Measurements from ENCODE around the gene CDKN1A.
A peak's percentile ranks its signal among the peaks of the same experiment; 100 is the strongest.

The CDKN1A gene

GRCh38 chr6:36682328-36683144 is 4.0 kb downstream of the CDKN1A start:
- Histone ChIP-seq H3K4me1 (ENCODE audit: control insufficient read depth in 1 of 2, insufficient read depth in 2 of 2, low read length in 2 of 2) (peaks cover 25 to 28% of the 10 kb centered on the region in 2 donors), H3K27me3 (ENCODE audit: low read depth, low read length) (no peaks in the 10 kb centered on the region), H3K9me3 (ENCODE audit: control insufficient read depth in 1 of 2, low read length in 2 of 2) (no peaks in the 10 kb centered on the region), H3K27ac (ENCODE audit: low read length) (peak overlapping the region; percentile 66), H3K4me3 (ENCODE audit: low read depth in 1 of 2, low read length in 2 of 2) (peak overlapping the region; percentile 12 to 14), H3K36me3 (ENCODE audit: control insufficient read depth in 1 of 2, insufficient read depth in 2 of 2, low read length in 2 of 2) (peaks cover 48 to 49% of the 10 kb centered on the region in 2 donors)

- H3K27ac ChIP-seq (ENCODE audit: low read length), result peak overlapping the region; percentile 66
- peaks cover 18 to 28% of the 10 kb centered on the region in 2 donors for H3K4me1 ChIP-seq (ENCODE audit: control insufficient read depth in 1 of 2, insufficient read depth in 2 of 2, low read length in 2 of 2)
Observed at GRCh38 chr6:36683145-36683655, 4.7 kb downstream of the CDKN1A start.

DNA sequence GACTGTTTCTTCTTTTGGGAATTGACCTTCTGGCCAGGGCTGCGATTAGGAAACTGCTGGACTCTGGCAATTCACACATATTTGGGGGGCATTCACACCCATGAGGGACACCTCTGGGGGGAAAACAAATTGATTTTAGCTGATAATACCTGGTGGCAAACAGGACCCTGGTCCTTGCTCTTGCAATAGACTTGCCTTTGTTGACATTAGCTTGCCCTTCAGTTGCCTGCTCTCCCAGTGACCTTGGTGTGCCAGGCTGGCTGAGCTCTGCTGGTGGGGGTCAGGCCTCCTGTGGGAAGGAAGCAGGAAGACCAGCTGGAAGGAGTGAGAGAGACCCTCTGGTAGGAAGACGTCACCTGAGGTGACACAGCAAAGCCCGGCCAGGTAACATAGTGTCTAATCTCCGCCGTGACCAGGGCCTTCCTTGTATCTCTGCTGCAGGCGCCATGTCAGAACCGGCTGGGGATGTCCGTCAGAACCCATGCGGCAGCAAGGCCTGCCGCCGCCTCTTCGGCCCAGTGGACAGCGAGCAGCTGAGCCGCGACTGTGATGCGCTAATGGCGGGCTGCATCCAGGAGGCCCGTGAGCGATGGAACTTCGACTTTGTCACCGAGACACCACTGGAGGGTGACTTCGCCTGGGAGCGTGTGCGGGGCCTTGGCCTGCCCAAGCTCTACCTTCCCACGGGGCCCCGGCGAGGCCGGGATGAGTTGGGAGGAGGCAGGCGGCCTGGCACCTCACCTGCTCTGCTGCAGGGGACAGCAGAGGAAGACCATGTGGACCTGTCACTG is 5.3 kb downstream of the CDKN1A start:
- peaks cover 48 to 49% of the 10 kb centered on the region in 2 donors for H3K36me3 ChIP-seq (ENCODE audit: control insufficient read depth in 1 of 2, insufficient read depth in 2 of 2, low read length in 2 of 2)
- no peak overlapping the region for H3K4me3 ChIP-seq (ENCODE audit: low read depth in 1 of 2, low read length in 2 of 2)
- no peaks in the 10 kb centered on the region for H3K27me3 ChIP-seq (ENCODE audit: low read depth, low read length)
- H3K4me1 ChIP-seq (ENCODE audit: control insufficient read depth in 1 of 2, insufficient read depth in 2 of 2, low read length in 2 of 2), result peaks cover 17 to 28% of the 10 kb centered on the region in 2 donors
- peak overlapping the region; percentile 66 for H3K27ac ChIP-seq (ENCODE audit: low read length)
- no peaks in the 10 kb centered on the region for H3K9me3 ChIP-seq (ENCODE audit: control insufficient read depth in 1 of 2, low read length in 2 of 2)

More at GRCh38 chr6:36683145-36683655, 4.7 kb downstream of the CDKN1A start:
- no peaks in the 10 kb centered on the region for H3K27me3 ChIP-seq (ENCODE audit: low read depth, low read length)
- no peak overlapping the region for H3K4me3 ChIP-seq (ENCODE audit: low read depth in 1 of 2, low read length in 2 of 2)
- H3K36me3 ChIP-seq (ENCODE audit: control insufficient read depth in 1 of 2, insufficient read depth in 2 of 2, low read length in 2 of 2), result peaks cover 48 to 49% of the 10 kb centered on the region in 2 donors
- H3K9me3 ChIP-seq (ENCODE audit: control insufficient read depth in 1 of 2, low read length in 2 of 2), result no peaks in the 10 kb centered on the region

- no peaks in the 10 kb centered on the region for H3K27me3 ChIP-seq (ENCODE audit: low read depth, low read length)
- peaks cover 17 to 28% of the 10 kb centered on the region in 2 donors for H3K4me1 ChIP-seq (ENCODE audit: control insufficient read depth in 1 of 2, insufficient read depth in 2 of 2, low read length in 2 of 2)
- no peaks in the 10 kb centered on the region for H3K9me3 ChIP-seq (ENCODE audit: control insufficient read depth in 1 of 2, low read length in 2 of 2)
- H3K4me3 ChIP-seq (ENCODE audit: low read depth in 1 of 2, low read length in 2 of 2), result no peak overlapping the region
- H3K36me3 ChIP-seq (ENCODE audit: control insufficient read depth in 1 of 2, insufficient read depth in 2 of 2, low read length in 2 of 2), result peaks cover 47 to 49% of the 10 kb centered on the region in 2 donors
- H3K27ac ChIP-seq (ENCODE audit: low read length), result no peak overlapping the region
Observed at GRCh38 chr6:36684447-36684812, 5.9 kb downstream of the CDKN1A start.

DNA sequence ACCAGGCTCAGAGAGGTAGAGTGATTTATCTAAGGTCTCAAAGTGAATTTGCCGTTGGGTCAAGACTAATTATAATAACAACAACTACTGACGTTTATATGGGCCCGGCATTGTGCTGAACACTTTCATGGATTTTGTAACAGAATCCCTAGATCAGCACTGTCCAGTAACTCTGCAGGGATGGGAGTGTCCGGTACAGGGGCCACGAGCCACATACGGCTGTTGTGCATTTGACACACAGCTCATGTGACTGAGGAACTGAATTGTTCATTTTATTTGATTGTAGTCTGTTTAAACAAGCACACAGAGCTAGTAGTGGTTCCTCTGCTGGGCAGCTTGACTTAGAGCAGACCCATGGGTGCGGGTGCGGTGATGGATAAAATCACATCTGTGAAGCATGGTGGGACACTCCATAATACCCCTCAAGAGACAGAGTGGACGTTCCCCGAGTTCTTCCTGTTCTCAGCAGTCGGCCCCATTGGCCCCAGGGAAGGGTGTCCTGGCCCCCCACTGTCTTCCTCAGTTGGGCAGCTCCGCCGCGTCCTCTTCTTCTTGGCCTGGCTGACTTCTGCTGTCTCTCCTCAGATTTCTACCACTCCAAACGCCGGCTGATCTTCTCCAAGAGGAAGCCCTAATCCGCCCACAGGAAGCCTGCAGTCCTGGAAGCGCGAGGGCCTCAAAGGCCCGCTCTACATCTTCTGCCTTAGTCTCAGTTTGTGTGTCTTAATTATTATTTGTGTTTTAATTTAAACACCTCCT is 6.8 kb downstream of the CDKN1A start:
- H3K27me3 ChIP-seq (ENCODE audit: low read depth, low read length), result no peaks in the 10 kb centered on the region
- no peak overlapping the region for H3K27ac ChIP-seq (ENCODE audit: low read length)
- no peak overlapping the region for H3K4me3 ChIP-seq (ENCODE audit: low read depth in 1 of 2, low read length in 2 of 2)
- peaks cover 42 to 49% of the 10 kb centered on the region in 2 donors for H3K36me3 ChIP-seq (ENCODE audit: control insufficient read depth in 1 of 2, insufficient read depth in 2 of 2, low read length in 2 of 2)
- H3K9me3 ChIP-seq (ENCODE audit: control insufficient read depth in 1 of 2, low read length in 2 of 2), result no peaks in the 10 kb centered on the region
- H3K4me1 ChIP-seq (ENCODE audit: control insufficient read depth in 1 of 2, insufficient read depth in 2 of 2, low read length in 2 of 2), result peaks cover 17 to 28% of the 10 kb centered on the region in 2 donors

DNA sequence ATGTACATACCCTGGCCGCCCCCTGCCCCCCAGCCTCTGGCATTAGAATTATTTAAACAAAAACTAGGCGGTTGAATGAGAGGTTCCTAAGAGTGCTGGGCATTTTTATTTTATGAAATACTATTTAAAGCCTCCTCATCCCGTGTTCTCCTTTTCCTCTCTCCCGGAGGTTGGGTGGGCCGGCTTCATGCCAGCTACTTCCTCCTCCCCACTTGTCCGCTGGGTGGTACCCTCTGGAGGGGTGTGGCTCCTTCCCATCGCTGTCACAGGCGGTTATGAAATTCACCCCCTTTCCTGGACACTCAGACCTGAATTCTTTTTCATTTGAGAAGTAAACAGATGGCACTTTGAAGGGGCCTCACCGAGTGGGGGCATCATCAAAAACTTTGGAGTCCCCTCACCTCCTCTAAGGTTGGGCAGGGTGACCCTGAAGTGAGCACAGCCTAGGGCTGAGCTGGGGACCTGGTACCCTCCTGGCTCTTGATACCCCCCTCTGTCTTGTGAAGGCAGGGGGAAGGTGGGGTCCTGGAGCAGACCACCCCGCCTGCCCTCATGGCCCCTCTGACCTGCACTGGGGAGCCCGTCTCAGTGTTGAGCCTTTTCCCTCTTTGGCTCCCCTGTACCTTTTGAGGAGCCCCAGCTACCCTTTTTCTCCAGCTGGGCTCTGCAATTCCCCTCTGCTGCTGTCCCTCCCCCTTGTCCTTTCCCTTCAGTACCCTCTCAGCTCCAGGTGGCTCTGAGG is 7.6 kb downstream of the CDKN1A start:
- Histone ChIP-seq H3K9me3 (ENCODE audit: control insufficient read depth in 1 of 2, low read length in 2 of 2) (no peaks in the 10 kb centered on the region), H3K4me1 (ENCODE audit: control insufficient read depth in 1 of 2, insufficient read depth in 2 of 2, low read length in 2 of 2) (peaks cover 17 to 24% of the 10 kb centered on the region in 2 donors), H3K27me3 (ENCODE audit: low read depth, low read length) (no peaks in the 10 kb centered on the region), H3K4me3 (ENCODE audit: low read depth in 1 of 2, low read length in 2 of 2) (no peak overlapping the region), H3K36me3 (ENCODE audit: control insufficient read depth in 1 of 2, insufficient read depth in 2 of 2, low read length in 2 of 2) (peaks cover 42 to 49% of the 10 kb centered on the region in 2 donors), H3K27ac (ENCODE audit: low read length) (no peak overlapping the region)

GRCh38 chr6:36686668-36687513 is 8.4 kb downstream of the CDKN1A start:
- no peaks in the 10 kb centered on the region for H3K9me3 ChIP-seq (ENCODE audit: control insufficient read depth in 1 of 2, low read length in 2 of 2)
- peaks cover 16 to 22% of the 10 kb centered on the region in 2 donors for H3K4me1 ChIP-seq (ENCODE audit: control insufficient read depth in 1 of 2, insufficient read depth in 2 of 2, low read length in 2 of 2)
- no peak overlapping the region for H3K4me3 ChIP-seq (ENCODE audit: low read depth in 1 of 2, low read length in 2 of 2)
- H3K27ac ChIP-seq (ENCODE audit: low read length), result no peak overlapping the region
- no peaks in the 10 kb centered on the region for H3K27me3 ChIP-seq (ENCODE audit: low read depth, low read length)
- peaks cover 42 to 49% of the 10 kb centered on the region in 2 donors for H3K36me3 ChIP-seq (ENCODE audit: control insufficient read depth in 1 of 2, insufficient read depth in 2 of 2, low read length in 2 of 2)

DNA sequence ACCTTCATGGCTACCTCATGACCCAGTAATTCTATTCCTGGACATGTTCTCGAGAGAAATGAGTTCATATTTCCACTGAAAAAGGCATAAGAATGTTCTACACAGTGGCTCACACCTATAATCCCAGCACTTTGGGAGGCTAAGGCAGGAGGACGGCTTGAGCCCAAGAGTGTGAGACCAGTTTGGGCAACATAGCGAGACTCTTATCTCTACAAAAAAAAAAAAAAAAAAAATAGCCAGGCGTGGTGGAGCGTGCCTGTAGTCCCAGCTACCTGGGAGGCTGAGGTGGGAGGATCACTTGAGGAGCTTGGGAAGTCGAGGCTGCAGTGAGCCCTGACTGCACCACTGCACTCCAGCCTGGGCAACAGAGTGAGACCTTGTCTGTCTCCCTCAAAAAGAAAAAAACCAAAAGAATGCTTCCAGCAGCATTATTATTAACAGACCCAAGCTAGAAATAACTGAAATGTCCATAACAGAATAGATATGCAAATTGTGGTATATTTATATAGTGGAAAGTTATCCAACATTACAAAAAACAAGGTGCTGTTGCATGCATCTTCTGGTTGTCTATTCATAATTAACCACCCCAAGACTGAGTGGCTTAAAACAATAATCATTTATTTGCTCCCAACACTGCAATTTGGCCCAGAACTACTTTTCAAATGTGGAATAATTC is 9.7 kb downstream of the CDKN1A start:
- Histone ChIP-seq H3K36me3 (ENCODE audit: control insufficient read depth in 1 of 2, insufficient read depth in 2 of 2, low read length in 2 of 2) (peaks cover 38 to 40% of the 10 kb centered on the region in 2 donors), H3K27me3 (ENCODE audit: low read depth, low read length) (no peaks in the 10 kb centered on the region), H3K27ac (ENCODE audit: low read length) (no peak overlapping the region), H3K4me1 (ENCODE audit: control insufficient read depth in 1 of 2, insufficient read depth in 2 of 2, low read length in 2 of 2) (peaks cover 7 to 9% of the 10 kb centered on the region in 2 donors), H3K4me3 (ENCODE audit: low read depth in 1 of 2, low read length in 2 of 2) (no peak overlapping the region), H3K9me3 (ENCODE audit: control insufficient read depth in 1 of 2, low read length in 2 of 2) (no peaks in the 10 kb centered on the region)

GRCh38 chr6:36688739-36689075 is 10.2 kb downstream of the CDKN1A start:
- Histone ChIP-seq H3K4me1 (ENCODE audit: control insufficient read depth in 1 of 2, insufficient read depth in 2 of 2, low read length in 2 of 2) (peaks cover 4 to 6% of the 10 kb centered on the region in 2 donors), H3K27ac (ENCODE audit: low read length) (no peak overlapping the region), H3K4me3 (ENCODE audit: low read depth in 1 of 2, low read length in 2 of 2) (no peak overlapping the region), H3K27me3 (ENCODE audit: low read depth, low read length) (no peaks in the 10 kb centered on the region), H3K36me3 (ENCODE audit: control insufficient read depth in 1 of 2, insufficient read depth in 2 of 2, low read length in 2 of 2) (peaks cover 33 to 35% of the 10 kb centered on the region in 2 donors), H3K9me3 (ENCODE audit: control insufficient read depth in 1 of 2, low read length in 2 of 2) (no peaks in the 10 kb centered on the region)

All from muscle layer of duodenum (tissue), 2 donors.